A673 (cell line): ENCODE results near the gene SGF29. TPM values are rescaled to one million over a fixed set of nuclear protein-coding genes. Genes with fewer than 3 reads are reported as not detected.
A peak's percentile ranks its signal among the peaks of the same experiment; 100 is the strongest.
"Not testable (repeated sequence)": the region's sequence is repeated elsewhere in the genome, so short reads cannot be mapped to it uniquely, and the experiment has no call there.

Experiments used
- BruUV-seq: library from RNA; stranded (reverse); fragments of 400-500 nt; replicated peaks from 2 replicates; lab custom pipeline; 2021; lab: Mats Ljungman, UMichigan
- CTCF ChIA-PET: fragments of 300-600 bp; sonication (Branson Sonifier 250); formaldehyde crosslinking; loops from one replicate; lab custom pipeline; 2022; ENCODE audit warnings: antibody characterized with exemption; lab: Charles Lee
- POLR2A ChIA-PET: fragments of 300-600 bp; sonication (Branson Sonifier 250); formaldehyde crosslinking; loops from one replicate; lab custom pipeline; 2022; ENCODE audit warnings: antibody characterized with exemption; ENCODE audit not compliant: low non-redundant PET; lab: Charles Lee
- DNase-seq: peaks from one replicate; pipeline ENCODE4 v3.0.0-alpha.2; 2015; ENCODE audit warnings: low spot score
- H3K27ac ChIP-seq: fragments of 200-600 bp; sonication (generic); 2 replicates; pipeline ENCODE4 v1.5.1; 2016; ENCODE audit warnings: mixed run types, low read depth, mild to moderate bottlenecking, mixed read lengths, antibody characterized with exemption, low read length; ENCODE audit not compliant: poor library complexity, severe bottlenecking
- H3K27me3 ChIP-seq: fragments of 200-600 bp; sonication (generic); replicated peaks from 2 replicates; pipeline ENCODE4 v1.6.1; 2017; ENCODE audit warnings: mixed run types, low read depth, mild to moderate bottlenecking, mixed read lengths, antibody characterized with exemption, low read length; ENCODE audit not compliant: insufficient read depth, poor library complexity
- H3K36me3 ChIP-seq: fragments of 200-600 bp; sonication (generic); 2 replicates; pipeline ENCODE4 v1.6.1; 2016; ENCODE audit warnings: mixed run types, mild to moderate bottlenecking, mixed read lengths, antibody characterized with exemption, low read length; ENCODE audit not compliant: insufficient read depth, poor library complexity, severe bottlenecking
- H3K4me1 ChIP-seq: fragments of 200-600 bp; sonication (generic); 2 replicates; pipeline ENCODE4 v1.6.1; 2017; ENCODE audit warnings: mixed run types, mild to moderate bottlenecking, mixed read lengths, antibody characterized with exemption, low read length; ENCODE audit not compliant: insufficient read depth, poor library complexity, severe bottlenecking
- H3K4me3 ChIP-seq: fragments of 200-600 bp; sonication (generic); 2 replicates; pipeline ENCODE4 v1.5.1; 2016; ENCODE audit warnings: low read depth, mixed run types, mild to moderate bottlenecking, mixed read lengths, low read length; ENCODE audit not compliant: poor library complexity, severe bottlenecking
- H3K9me3 ChIP-seq: fragments of 200-600 bp; sonication (generic); 2 replicates; pipeline ENCODE4 v1.6.1; 2016; ENCODE audit warnings: mixed run types, low read depth, mild to moderate bottlenecking, mixed read lengths, antibody characterized with exemption, low read length; ENCODE audit not compliant: poor library complexity, severe bottlenecking
- CTCF ChIP-seq: fragments of 300-800, 200-600 bp; sonication (generic); conservative IDR thresholded peaks from 2 replicates; pipeline ENCODE4 v1.5.1; 2017; ENCODE audit warnings: low read depth, mild to moderate bottlenecking, antibody characterized with exemption, low read length, moderate library complexity, mixed read lengths
- EZH2 ChIP-seq: fragments of 200-600 bp; sonication (generic); IDR thresholded peaks from 2 replicates; pipeline ENCODE4 v1.6.1; 2017; ENCODE audit warnings: borderline replicate concordance, low read depth, mild to moderate bottlenecking, mixed read lengths, antibody characterized with exemption, low read length; ENCODE audit not compliant: poor library complexity, severe bottlenecking
- intact Hi-C: fragments of 100-400 bp; cut with micrococcal nuclease; formaldehyde crosslinking; loops from one replicate; pipeline ENCODE4 v1.10.0; 2022; ENCODE audit not compliant: unreplicated experiment
- total RNA-seq: library from RNA; stranded (reverse); gene quantifications from 2 replicates; pipeline ENCODE4 v1.2.3, GENCODE V29; 2021

SGF29 gene
- total RNA-seq, 1 experiment from 2014 or later, result 42.3 TPM

- POLR2A ChIA-PET, result no interaction called here
- Histone ChIP-seq H3K4me3 (no peak overlapping the region), H3K27me3 (no peaks in the 10 kb centered on the region), H3K36me3 (peaks cover 3% of the 10 kb centered on the region), H3K4me1 (peaks cover 6% of the 10 kb centered on the region), H3K27ac (no peak overlapping the region), H3K9me3 (no peaks in the 10 kb centered on the region)
- intact Hi-C loops, result no loop called here
- TF ChIP-seq EZH2 (no peak), CTCF (no peak)
- no peak for DNase-seq
- CTCF ChIA-PET, result no interaction called here
- no TSS peak for BruUV-seq
Observed at GRCh38 chr16:28592979-28593553, 39.3 kb downstream of the SGF29 start.

GRCh38 chr16:28595451-28595850, 41.7 kb downstream of the SGF29 start:
- DNase-seq, H3K4me3 ChIP-seq, H3K27me3 ChIP-seq, H3K9me3 ChIP-seq, POLR2A ChIA-PET, H3K36me3 ChIP-seq, BruUV-seq, H3K27ac ChIP-seq, H3K4me1 ChIP-seq, CTCF ChIA-PET, intact Hi-C loops: not testable (repeated sequence)

- Histone ChIP-seq H3K27ac (peak overlapping the region; percentile 37), H3K4me3 (no peak overlapping the region), H3K36me3 (no peaks in the 10 kb centered on the region), H3K4me1 (peaks cover 6% of the 10 kb centered on the region), H3K9me3 (no peaks in the 10 kb centered on the region), H3K27me3 (no peaks in the 10 kb centered on the region)
- no TSS peak for BruUV-seq
- ChIA-PET CTCF (no interaction called here), POLR2A (no interaction called here)
- no peak for DNase-seq
- intact Hi-C loops, result no loop called here
- no peak for TF ChIP-seq EZH2
- TF ChIP-seq CTCF, result no peak
Observed at GRCh38 chr16:28596115-28596630, 42.5 kb downstream of the SGF29 start.
